Measurements from ENCODE around the gene ADCY3.

ADCY3 gene

GRCh38 chr2:24825883-24826772 lies 93.9 kb downstream of the ADCY3 start:
- TF ChIP-seq ZNF274 (IDR thresholded peaks at IDR 0.05; ENCODE audit: low read depth, low read length): no peak
- H3K4me3 ChIP-seq (ENCODE audit: low read length): no peak overlapping the region

DNA sequence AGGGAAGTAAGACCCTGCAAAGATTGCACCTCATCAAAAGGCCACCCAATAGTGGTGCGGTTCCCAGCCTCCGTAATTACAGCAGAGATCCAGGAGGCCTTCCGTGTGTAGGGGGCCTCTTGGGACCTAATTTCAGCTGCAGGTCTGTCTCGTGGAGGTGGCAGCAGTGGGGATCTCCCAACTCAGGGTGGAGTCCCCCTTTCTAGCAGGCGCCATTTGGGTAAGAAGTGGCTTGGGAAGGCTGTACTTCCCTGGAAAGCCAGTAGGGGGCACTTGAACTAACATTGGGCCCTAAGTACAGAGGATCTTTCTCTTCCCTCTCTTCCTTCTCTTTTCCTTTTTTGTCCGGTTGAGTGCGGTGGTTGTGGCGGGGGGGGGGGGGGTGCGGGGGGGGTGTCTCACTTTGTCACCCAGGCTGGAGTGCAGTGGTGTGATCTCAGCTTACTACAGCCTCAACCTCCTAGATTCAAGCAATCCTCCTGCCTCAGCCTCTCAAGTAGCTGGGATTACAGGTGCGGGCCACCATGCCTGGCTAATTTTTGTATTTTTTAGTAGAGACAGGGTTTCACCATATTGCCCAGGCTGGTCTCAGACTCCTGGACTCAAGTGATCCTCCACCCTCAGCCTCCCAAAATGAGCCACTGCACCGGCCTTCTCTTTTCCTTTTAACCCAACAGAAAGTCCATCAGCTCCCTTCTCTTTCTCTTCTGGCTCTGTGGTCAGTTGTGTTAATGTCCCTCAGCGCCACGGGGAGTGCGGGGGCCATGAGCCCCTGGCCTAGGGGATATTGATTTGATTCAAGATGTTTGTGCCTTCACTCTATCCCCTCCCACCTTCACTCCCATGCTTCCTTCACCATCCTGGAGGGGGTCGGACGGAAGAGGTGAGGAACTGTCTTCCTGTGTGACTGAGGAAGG lies 94.8 kb downstream of the ADCY3 start:
- no peak for TF ChIP-seq ZNF274 (IDR thresholded peaks at IDR 0.05; ENCODE audit: low read depth, low read length)
- no peak overlapping the region for H3K4me3 ChIP-seq (ENCODE audit: low read length)

DNA sequence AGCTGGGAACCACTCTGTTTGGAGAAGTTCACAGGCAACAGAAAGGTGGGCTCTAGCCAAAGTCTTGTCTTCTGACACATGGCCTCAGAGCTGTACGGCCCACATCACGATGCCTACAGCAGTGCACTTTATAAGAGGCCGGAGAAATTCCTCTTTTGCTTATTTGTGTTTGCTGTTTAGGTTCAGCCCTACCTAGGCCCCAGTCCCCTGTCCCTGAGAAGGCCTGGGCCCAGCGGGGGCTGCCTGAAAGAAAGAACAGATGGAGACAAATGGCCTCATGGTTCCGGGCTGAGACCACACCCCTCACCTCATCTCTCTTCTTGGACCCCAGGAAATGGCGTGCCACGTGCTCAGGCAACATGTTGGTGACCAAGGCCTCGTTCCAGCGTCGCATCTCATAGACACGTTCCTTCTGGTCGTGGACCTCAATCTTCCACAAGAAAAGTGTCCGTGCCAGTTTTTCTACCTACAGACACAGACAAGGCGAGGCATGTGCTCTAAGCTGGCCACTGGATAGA lies 95.9 kb downstream of the ADCY3 start:
- no peak for TF ChIP-seq ZNF274 (IDR thresholded peaks at IDR 0.05; ENCODE audit: low read depth, low read length)
- H3K4me3 ChIP-seq (ENCODE audit: low read length): no peak overlapping the region

DNA sequence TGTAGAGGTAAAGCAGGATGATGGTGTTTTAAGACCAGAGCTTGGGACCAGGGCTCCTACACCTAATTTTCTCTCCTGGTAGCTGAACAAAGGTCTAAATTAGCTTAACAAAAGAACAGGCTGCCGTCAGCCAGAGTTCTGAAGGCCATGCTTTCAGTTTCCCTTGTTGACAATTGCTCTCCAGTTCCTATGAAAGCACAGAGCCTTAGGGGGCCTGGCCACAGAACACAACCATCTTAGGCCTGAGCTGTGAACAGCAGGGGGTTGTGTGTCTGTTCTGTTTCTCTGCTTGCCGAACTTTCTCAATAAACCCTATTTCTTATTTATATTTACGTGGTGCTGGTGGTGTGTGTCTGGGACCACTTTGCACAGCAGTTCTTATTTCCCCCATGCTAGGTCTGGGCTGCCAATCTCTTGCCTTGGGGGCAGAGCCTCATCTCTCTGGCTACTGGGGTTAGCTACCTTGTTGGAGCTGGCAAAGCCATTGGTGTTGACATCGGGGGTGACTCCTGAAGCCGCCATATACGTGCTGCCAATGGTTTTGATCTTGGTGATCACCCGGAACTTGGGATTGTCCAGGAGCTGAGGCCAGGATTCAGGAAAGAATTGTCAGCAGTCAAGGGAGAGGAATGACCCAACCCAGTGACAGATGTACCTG lies 97.9 kb downstream of the ADCY3 start:
- H3K4me3 ChIP-seq (ENCODE audit: low read length): no peak overlapping the region
- no peak for TF ChIP-seq ZNF274 (IDR thresholded peaks at IDR 0.05; ENCODE audit: low read depth, low read length)

DNA sequence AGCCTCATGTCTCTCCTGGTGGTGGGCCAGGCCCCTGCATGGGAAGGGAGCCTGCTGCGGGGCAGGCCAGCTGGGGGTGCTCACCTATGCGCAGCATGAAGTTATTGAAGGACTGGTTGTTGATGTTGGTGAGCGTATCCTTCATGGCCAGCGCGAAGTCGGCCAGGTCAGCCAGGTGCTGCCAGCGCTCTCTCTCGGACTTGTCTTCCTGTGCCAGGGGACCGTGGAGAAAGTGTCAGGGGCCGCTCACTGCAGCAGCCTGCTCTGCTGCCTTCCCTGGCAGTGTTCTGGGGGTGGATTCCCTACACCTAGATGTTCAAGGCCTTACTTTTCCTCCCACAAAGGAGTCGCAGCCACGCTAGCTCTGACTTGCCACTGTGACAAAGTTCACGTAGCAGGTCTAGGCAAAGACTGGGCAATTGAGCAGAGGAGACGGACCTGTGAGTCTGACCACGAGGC lies 98.6 kb downstream of the ADCY3 start:
- no peak overlapping the region for H3K4me3 ChIP-seq (ENCODE audit: low read length)
- TF ChIP-seq ZNF274 (IDR thresholded peaks at IDR 0.05; ENCODE audit: low read depth, low read length): no peak

DNA sequence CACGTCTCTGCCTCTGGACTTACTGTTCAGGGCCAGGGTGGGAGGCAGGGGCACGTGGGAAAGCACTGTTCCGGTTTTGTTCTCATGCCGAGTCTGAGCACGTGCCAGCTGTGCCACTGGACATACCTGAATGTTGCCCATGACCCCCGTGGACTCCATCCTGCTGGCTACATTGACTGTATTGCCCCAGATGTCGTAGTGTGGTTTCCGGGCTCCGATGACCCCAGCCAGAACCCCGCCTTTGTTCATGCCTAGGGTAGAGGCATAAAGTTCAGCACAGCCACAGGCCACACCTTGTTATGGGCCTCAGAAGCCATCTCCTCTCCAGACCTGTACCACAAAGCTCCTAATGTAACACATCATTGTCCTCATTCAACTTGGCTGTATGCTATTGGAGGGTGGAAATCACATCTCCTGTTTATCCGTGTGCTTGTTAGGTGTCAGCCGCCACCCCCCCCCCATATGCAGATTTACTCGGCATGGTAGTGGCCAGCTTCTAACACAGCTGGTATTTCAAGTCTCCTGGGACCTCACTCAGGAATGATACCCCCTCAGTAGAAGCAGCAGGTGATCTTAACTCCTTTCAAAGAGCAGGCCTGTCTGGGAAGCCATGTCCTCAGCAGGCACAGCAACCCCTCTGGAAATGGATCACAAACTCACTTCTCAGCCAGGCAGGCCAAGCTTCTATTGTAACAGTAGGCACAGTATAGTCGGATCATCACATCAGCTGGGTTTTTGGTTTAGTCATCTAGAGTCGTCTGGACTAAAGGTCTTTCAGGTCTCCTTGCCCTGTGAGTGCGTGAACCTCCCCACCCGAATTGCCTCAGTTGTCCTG lies 99.2 kb downstream of the ADCY3 start:
- no peak for TF ChIP-seq ZNF274 (IDR thresholded peaks at IDR 0.05; ENCODE audit: low read depth, low read length)
- H3K4me3 ChIP-seq (ENCODE audit: low read length): no peak overlapping the region

- H3K4me3 ChIP-seq (ENCODE audit: low read length): no peak overlapping the region
Observed at GRCh38 chr2:24820175-24820513, 99.9 kb downstream of the ADCY3 start.

GRCh38 chr2:24819442-24820174 lies 100.4 kb downstream of the ADCY3 start:
- no peak for TF ChIP-seq ZNF274 (IDR thresholded peaks at IDR 0.05; ENCODE audit: low read depth, low read length)

More at GRCh38 chr2:24820175-24820513, 99.9 kb downstream of the ADCY3 start:
- TF ChIP-seq ZNF274 (IDR thresholded peaks at IDR 0.05; ENCODE audit: low read depth, low read length): no peak

DNA sequence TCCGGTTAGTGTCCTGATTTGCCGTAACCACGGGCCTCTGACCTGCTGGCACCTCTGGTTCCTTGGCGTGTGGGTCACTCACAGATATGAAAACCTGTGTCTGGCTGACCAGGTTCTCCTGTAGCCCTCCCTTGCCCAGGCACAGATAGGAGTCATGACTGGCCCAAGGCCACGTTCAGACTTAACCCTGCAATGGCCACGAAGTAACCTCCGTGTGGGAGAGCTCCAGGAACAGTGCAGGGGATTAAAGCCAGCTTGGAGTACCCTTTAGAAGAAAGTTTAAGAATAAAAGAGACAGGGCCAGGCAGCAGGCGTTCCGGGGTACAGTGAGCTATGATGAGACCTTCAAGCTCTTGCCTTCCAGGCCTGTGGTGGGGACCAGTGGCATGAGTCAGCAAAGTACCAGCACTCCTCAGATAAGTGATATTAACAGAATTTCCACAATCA lies 101.3 kb downstream of the ADCY3 start:
- no peak for TF ChIP-seq ZNF274 (IDR thresholded peaks at IDR 0.05; ENCODE audit: low read depth, low read length)
- no peak overlapping the region for H3K4me3 ChIP-seq (ENCODE audit: low read length)

More at GRCh38 chr2:24819442-24820174, 100.4 kb downstream of the ADCY3 start:
- H3K4me3 ChIP-seq (ENCODE audit: low read length): no peak overlapping the region

DNA sequence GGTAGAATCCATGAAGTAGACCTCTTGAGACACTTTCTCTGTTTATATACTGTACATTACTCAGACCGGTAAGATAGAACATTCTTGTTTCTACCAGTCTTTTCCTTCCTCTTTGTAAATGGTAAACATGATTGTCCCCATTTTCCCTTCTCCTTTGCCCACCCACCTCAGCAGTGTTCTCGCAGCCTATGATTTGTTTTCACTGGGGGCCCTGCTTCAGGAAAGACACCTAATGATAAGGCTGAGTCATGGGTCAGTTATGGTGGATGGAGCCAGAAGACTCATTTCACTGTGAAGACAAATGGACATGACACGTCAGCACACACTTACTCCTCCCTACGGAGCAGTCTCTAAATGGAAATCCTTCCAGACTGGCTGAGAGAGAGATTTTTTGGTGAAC lies 103.2 kb downstream of the ADCY3 start:
- H3K4me3 ChIP-seq (ENCODE audit: low read length): no peak overlapping the region
- TF ChIP-seq ZNF274 (IDR thresholded peaks at IDR 0.05; ENCODE audit: low read depth, low read length): no peak

DNA sequence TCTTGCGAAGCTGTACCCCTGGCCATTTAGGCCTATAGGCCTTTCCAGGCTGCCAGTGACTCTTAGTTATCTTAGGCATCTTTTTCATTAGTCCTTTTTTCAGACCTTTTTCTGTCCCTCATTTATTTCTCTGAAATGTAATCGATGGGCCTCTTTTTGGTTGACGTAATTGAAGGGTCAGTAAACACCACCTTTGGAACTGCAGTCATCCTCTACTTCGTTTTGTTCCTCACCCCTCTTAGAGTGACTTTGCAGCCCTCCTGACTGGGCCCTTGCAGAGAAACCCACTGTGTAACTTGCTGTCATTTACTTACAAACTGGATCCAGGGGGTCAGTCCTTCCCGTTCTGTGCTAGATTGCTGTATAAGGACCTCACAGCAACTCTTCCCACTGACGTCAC lies 103.6 kb downstream of the ADCY3 start:
- no peak for TF ChIP-seq ZNF274 (IDR thresholded peaks at IDR 0.05; ENCODE audit: low read depth, low read length)
- no peak overlapping the region for H3K4me3 ChIP-seq (ENCODE audit: low read length)

GRCh38 chr2:24815171-24815570 lies 104.9 kb downstream of the ADCY3 start:
- no peak for TF ChIP-seq ZNF274 (IDR thresholded peaks at IDR 0.05; ENCODE audit: low read depth, low read length)
- no peak overlapping the region for H3K4me3 ChIP-seq (ENCODE audit: low read length)
